ENCODE data around the gene PDZD8.

PDZD8 gene, protein sequence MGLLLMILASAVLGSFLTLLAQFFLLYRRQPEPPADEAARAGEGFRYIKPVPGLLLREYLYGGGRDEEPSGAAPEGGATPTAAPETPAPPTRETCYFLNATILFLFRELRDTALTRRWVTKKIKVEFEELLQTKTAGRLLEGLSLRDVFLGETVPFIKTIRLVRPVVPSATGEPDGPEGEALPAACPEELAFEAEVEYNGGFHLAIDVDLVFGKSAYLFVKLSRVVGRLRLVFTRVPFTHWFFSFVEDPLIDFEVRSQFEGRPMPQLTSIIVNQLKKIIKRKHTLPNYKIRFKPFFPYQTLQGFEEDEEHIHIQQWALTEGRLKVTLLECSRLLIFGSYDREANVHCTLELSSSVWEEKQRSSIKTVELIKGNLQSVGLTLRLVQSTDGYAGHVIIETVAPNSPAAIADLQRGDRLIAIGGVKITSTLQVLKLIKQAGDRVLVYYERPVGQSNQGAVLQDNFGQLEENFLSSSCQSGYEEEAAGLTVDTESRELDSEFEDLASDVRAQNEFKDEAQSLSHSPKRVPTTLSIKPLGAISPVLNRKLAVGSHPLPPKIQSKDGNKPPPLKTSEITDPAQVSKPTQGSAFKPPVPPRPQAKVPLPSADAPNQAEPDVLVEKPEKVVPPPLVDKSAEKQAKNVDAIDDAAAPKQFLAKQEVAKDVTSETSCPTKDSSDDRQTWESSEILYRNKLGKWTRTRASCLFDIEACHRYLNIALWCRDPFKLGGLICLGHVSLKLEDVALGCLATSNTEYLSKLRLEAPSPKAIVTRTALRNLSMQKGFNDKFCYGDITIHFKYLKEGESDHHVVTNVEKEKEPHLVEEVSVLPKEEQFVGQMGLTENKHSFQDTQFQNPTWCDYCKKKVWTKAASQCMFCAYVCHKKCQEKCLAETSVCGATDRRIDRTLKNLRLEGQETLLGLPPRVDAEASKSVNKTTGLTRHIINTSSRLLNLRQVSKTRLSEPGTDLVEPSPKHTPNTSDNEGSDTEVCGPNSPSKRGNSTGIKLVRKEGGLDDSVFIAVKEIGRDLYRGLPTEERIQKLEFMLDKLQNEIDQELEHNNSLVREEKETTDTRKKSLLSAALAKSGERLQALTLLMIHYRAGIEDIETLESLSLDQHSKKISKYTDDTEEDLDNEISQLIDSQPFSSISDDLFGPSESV

DNA sequence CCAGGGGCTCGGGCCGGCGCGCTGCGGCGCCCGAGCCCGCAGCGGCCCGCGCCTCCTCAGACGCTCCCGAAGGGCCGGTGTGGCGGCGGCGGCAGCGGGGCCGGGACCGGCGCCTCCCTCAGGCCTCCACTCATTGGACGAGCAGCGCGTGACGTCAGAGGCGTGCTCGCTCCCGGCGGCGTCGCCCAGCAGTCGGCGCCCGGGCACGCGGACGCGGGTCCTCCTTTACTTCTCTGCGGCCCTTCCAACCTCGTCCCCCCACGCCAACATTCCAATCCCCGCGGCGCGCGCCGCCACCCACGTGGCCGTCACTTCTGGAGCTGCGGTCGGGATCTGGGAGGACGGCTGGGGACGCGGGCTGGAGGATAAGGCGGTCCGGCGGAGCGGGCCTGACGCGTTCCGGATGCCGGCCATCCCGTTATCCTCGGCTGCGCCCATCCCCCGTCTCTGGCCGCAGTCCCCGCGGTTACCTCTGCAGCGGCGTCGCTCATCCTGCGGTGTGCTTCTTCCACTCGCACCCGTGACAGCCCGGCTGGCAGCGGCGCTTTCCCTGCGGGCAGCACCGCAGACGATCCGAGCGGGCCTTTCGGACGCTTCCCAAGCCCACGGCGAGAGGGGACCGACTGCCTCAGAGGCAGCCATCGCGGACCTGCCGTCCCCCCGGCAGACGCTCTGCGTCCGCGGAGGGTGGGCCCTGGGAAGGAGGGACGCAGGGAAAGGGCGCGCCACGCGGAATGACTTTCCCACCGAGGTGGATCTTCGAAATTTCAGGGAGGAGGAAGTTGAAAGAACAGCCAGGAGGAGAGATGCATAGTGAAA is at the start of gene PDZD8:
PDZD8 (minus strand) TSS at position 81 of the 819 bp plus-strand sequence. CDS start 213 bp downstream, outside the sequence.
- peak within 1 kb of the TSS; percentile 83 for H3K4me3 ChIP-seq (ENCODE audit: low read depth, low read length)
- TF ChIP-seq, protein P1, sequence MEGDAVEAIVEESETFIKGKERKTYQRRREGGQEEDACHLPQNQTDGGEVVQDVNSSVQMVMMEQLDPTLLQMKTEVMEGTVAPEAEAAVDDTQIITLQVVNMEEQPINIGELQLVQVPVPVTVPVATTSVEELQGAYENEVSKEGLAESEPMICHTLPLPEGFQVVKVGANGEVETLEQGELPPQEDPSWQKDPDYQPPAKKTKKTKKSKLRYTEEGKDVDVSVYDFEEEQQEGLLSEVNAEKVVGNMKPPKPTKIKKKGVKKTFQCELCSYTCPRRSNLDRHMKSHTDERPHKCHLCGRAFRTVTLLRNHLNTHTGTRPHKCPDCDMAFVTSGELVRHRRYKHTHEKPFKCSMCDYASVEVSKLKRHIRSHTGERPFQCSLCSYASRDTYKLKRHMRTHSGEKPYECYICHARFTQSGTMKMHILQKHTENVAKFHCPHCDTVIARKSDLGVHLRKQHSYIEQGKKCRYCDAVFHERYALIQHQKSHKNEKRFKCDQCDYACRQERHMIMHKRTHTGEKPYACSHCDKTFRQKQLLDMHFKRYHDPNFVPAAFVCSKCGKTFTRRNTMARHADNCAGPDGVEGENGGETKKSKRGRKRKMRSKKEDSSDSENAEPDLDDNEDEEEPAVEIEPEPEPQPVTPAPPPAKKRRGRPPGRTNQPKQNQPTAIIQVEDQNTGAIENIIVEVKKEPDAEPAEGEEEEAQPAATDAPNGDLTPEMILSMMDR (IDR thresholded peaks at IDR 0.05; ENCODE audit: low read depth, low read length): no peak

DNA sequence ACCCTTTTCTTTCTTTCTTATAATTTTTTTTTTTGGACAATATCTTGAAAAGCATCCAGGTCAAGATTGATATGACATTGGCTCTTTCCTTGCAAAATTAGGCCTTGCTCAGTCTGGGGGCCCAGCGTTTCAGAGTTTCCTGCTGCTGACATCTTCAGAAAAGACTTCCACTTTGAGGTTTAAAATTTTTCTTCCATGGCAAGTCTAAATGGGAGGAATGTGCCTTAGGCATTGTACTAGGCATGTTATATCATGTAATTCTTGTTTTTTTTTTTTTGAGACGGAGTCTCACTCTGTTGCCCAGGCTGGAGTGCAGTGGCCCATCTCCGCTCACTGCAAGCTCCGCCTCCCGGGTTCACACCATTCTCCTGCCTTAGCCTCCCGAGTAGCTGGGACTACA is 48.9 kb upstream of the PDZD8 start:
- TF ChIP-seq, protein P1 (IDR thresholded peaks at IDR 0.05; ENCODE audit: low read depth, low read length): no peak
- no peak overlapping the region for H3K4me3 ChIP-seq (ENCODE audit: low read depth, low read length)

DNA sequence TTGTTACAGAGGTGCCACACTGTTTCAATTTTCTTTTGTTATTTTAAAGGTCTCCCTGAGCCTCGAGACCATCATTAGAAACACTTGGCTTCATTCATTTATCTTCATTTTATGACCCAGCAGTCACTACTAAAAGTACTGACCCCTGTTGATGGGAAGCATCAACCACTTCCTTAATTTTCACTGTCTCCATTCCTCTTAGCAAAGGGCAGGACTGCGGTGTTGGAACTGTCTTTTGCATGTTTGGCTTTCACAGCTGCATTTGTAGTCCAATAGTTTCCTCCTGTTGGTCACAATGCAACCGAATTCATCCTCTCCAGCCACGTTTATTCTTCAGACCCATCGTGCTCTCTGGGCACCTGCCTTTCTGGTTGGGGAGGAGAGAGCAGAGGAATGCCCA is 46.7 kb upstream of the PDZD8 start:
- no peak overlapping the region for H3K4me3 ChIP-seq (ENCODE audit: low read depth, low read length)
- TF ChIP-seq, protein P1 (IDR thresholded peaks at IDR 0.05; ENCODE audit: low read depth, low read length): no peak

DNA sequence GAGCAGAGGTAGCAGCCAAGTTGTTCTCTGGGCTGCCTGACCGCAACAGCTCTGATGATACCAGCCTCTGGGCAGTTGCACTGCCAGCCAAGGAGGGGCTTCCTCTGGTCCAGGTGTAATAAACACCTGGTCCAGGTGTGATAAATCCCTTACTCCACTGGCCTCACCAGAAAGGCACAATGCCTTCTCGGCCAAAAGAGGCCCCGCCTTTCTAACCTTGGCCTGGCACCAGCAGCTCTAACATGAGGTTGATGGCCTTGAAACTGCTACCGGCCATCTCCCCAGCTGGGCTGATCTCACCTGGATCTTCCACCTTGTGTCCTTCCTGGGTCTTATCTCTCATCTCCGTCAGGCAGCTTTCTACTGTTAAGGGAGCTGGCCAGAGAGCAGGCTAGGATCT is 45.5 kb upstream of the PDZD8 start:
- H3K4me3 ChIP-seq (ENCODE audit: low read depth, low read length): no peak overlapping the region
- TF ChIP-seq, protein P1 (IDR thresholded peaks at IDR 0.05; ENCODE audit: low read depth, low read length): no peak

DNA sequence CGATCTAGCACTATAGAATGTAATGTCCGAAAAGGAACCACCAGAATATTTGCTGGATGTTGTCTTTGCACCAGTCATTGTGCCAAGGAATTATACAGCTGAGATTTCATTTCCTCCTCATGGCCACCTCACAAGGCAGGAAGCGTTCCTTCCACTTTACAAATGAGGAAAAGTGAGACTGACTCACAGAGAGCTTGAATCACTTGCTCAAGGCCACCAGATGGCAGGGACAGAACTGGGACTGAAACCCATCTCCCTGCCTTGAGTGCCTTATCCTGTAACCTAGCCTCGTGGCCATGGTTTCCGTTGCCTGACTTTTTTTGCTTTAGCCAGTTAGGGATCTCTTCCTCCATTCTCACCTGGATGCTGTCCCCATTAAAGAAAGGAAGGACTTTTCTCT is 44.7 kb upstream of the PDZD8 start:
- no peak overlapping the region for H3K4me3 ChIP-seq (ENCODE audit: low read depth, low read length)
- TF ChIP-seq, protein P1 (IDR thresholded peaks at IDR 0.05; ENCODE audit: low read depth, low read length): no peak

DNA sequence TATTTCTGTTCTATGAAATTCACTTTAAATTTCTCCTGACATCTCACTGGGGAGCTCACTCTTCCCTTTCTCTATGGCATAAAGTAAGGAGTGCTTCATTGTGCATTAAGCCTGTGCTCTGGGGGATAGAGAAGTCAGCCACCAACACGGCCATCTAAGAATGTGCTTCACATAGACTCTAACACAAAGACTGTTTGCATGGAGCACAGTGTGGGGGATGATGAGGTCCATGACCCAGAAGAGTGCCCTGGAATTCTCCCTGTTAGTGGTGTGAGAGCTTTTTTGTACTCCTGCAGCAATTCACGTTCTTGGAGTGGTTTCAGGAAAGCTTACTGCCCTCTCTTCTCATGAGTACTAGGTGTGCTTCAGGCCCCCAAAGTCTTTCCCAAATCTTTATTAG is 43.9 kb upstream of the PDZD8 start:
- TF ChIP-seq, protein P1 (IDR thresholded peaks at IDR 0.05; ENCODE audit: low read depth, low read length): no peak
- H3K4me3 ChIP-seq (ENCODE audit: low read depth, low read length): no peak overlapping the region
